Measurements from ENCODE around the gene PDIA6. TPM values are rescaled to one million over a fixed set of nuclear protein-coding genes. Genes with fewer than 3 reads are reported as not detected.
"Not testable (repeated sequence)": the region's sequence is repeated elsewhere in the genome, so short reads cannot be mapped to it uniquely, and the experiment has no call there.

Gene PDIA6
- total RNA-seq, 4 donors from 2014 or later, result 35.2 to 90.3 (median 66.3) TPM

GRCh38 chr2:10814571-10815331 is 2.2 kb upstream of the PDIA6 start:
- no peaks in the 10 kb centered on the region for H3K27me3 ChIP-seq
- H3K9me3 ChIP-seq, result no peaks in the 10 kb centered on the region
- peaks cover 14 to 24% (median 21%) of the 10 kb centered on the region in 4 donors for H3K4me1 ChIP-seq
- no peak overlapping the region for H3K27ac ChIP-seq
- TF ChIP-seq EP300 (IDR thresholded peaks at IDR 0.05; ENCODE audit: low read depth), result no peak
- TF ChIP-seq POLR2AphosphoS5 (IDR thresholded peaks at IDR 0.05), result no peak
- no peak for TF ChIP-seq POLR2A (IDR thresholded peaks at IDR 0.05)
- no peak for TF ChIP-seq CTCF (IDR thresholded peaks at IDR 0.05)
- 55 to 68% methylated on average over 5 to 16 of the region's 16 CpGs for WGBS, 2 donors (ENCODE audit: low coverage in 1 of 2)
- in situ Hi-C loops (cut with MboI; ENCODE audit: low pct_ligation_motif_present in 1 of 4, low pct_unique_long_range_greater_than_20kb in 1 of 4, low sequenced_read_pairs in 3 of 4), result no loop called here
- no peak overlapping the region for H3K4me3 ChIP-seq
- no peak for DNase-seq
- H3K36me3 ChIP-seq, result no peaks in the 10 kb centered on the region
- intact Hi-C loops (cut with DNase I; ENCODE audit: low total_unique reads), result no loop called here

GRCh38 chr2:10814142-10814541 is 1.6 kb upstream of the PDIA6 start:
- Histone ChIP-seq H3K4me1 (peaks cover 16 to 28% (median 22%) of the 10 kb centered on the region in 4 donors), H3K27me3 (no peaks in the 10 kb centered on the region), H3K27ac (no peak overlapping the region), H3K9me3 (no peaks in the 10 kb centered on the region), H3K36me3 (no peaks in the 10 kb centered on the region), H3K4me3 (no peak overlapping the region)
- in situ Hi-C loops (cut with MboI; ENCODE audit: low pct_ligation_motif_present in 1 of 4, low pct_unique_long_range_greater_than_20kb in 1 of 4, low sequenced_read_pairs in 3 of 4) (no loop called here), intact Hi-C loops (cut with DNase I; ENCODE audit: low total_unique reads) (no loop called here)
- WGBS, 2 donors (ENCODE audit: low coverage in 1 of 2), result 79% methylated on average over 10 of the region's 10 CpGs; no CpG with 5 or more reads in 1 of the 2 donors
- TF ChIP-seq EP300 (IDR thresholded peaks at IDR 0.05; ENCODE audit: low read depth) (no peak), POLR2A (IDR thresholded peaks at IDR 0.05) (no peak), POLR2AphosphoS5 (IDR thresholded peaks at IDR 0.05) (no peak)
- no peak for DNase-seq

GRCh38 chr2:10813163-10814138 is 866 bp upstream of the PDIA6 start:
- H3K9me3 ChIP-seq; intact Hi-C loops (cut with DNase I; ENCODE audit: low total_unique reads): not testable (repeated sequence)

DNA sequence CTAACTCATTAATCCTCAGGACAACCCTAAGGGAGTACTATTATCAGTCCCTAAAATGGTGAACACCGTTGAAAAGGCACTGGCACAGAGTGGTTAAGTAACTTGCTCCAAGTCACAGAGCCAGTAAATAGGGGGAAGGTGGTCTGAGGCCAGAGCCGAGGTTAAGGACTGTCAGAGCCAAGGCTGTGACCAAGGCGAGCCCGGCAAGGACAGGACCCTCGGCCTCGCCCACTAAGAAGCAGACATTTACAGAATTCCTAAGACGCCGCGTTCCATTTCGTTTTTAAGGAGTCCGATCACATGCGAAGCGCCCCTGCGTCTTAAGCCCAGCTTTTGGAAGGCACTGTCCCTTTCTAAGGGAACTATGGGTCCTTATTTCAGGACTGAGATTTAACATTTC is 1.1 kb downstream of the PDIA6 start:
- no peaks in the 10 kb centered on the region for H3K27me3 ChIP-seq
- WGBS, 2 donors (ENCODE audit: low coverage in 1 of 2), result 6% methylated on average over 14 of the region's 14 CpGs; no CpG with 5 or more reads in 1 of the 2 donors
- H3K4me1 ChIP-seq, result peaks cover 16 to 33% (median 25%) of the 10 kb centered on the region in 4 donors
- H3K27ac ChIP-seq, result peak overlapping the region; percentile 86 to 97 (median 96)
- no peak for DNase-seq
- in situ Hi-C loops (cut with MboI; ENCODE audit: low pct_ligation_motif_present in 1 of 4, low pct_unique_long_range_greater_than_20kb in 1 of 4, low sequenced_read_pairs in 3 of 4) (no loop called here), intact Hi-C loops (cut with DNase I; ENCODE audit: low total_unique reads) (no loop called here)
- H3K9me3 ChIP-seq, result no peaks in the 10 kb centered on the region
- H3K4me3 ChIP-seq, result peak overlapping the region; percentile 67 to 98 (median 91)
- no peak for TF ChIP-seq EP300 (IDR thresholded peaks at IDR 0.05; ENCODE audit: low read depth)
- TF ChIP-seq POLR2A (IDR thresholded peaks at IDR 0.05), result no peak
- no peak for TF ChIP-seq CTCF (IDR thresholded peaks at IDR 0.05)
- TF ChIP-seq POLR2AphosphoS5 (IDR thresholded peaks at IDR 0.05), result no peak
- no peaks in the 10 kb centered on the region for H3K36me3 ChIP-seq

More at GRCh38 chr2:10813163-10814138, 866 bp upstream of the PDIA6 start:
- Histone ChIP-seq H3K4me3 (peak overlapping the region; percentile 41 to 98 (median 91)), H3K4me1 (peaks cover 16 to 31% (median 22%) of the 10 kb centered on the region in 4 donors), H3K27ac (peak overlapping the region; percentile 86 to 97 (median 96))
- DNase-seq; H3K27me3 ChIP-seq; H3K36me3 ChIP-seq; in situ Hi-C loops (cut with MboI; ENCODE audit: low pct_ligation_motif_present in 1 of 4, low pct_unique_long_range_greater_than_20kb in 1 of 4, low sequenced_read_pairs in 3 of 4): not testable (repeated sequence)
- WGBS, 2 donors (ENCODE audit: low coverage in 1 of 2), result 48 to 55% methylated on average over 11 to 37 of the region's 37 CpGs
